Tibial artery (tissue), 4 donors: ENCODE data around the gene RAB40C.

Experiments used
- DNase-seq, 2 donors: peaks; one replicate each; pipeline ENCODE4 v3.0.0-alpha.2; 2019
- H3K27ac ChIP-seq, 2 donors: fragments of 200-600 bp; sonication (generic) in 1 of 2; 1 replicate in 1 of 2; 2 replicates in 1 of 2; pipeline ENCODE4 v1.5.1; 2018 to 2019; ENCODE audit warnings: mild to moderate bottlenecking in 1 of 2
- H3K27me3 ChIP-seq, 2 donors: fragments of 200-600 bp; sonication (generic) in 1 of 2; one replicate each; pipeline versions ENCODE4 v1.5.1 to v1.6.0; 2016 to 2019
- H3K36me3 ChIP-seq, 3 donors: fragments of 200-600 bp; sonication (generic) in 2 of 3; one replicate each; pipeline ENCODE4 v1.5.1; 2016 to 2019; ENCODE audit warnings: mild to moderate bottlenecking in 2 of 3
- H3K4me1 ChIP-seq, 4 donors: fragments of 200-600 bp; sonication (generic) in 2 of 4; 1 replicate in 3 of 4; 2 replicates in 1 of 4; pipeline ENCODE4 v1.5.1; 2016 to 2019
- H3K4me3 ChIP-seq, 2 donors: fragments of 200-600 bp; sonication (generic) in 1 of 2; 1 replicate in 1 of 2; 2 replicates in 1 of 2; pipeline ENCODE4 v1.5.1; 2018 to 2019; ENCODE audit warnings: mild to moderate bottlenecking in 2 of 2
- H3K9me3 ChIP-seq, 3 donors: fragments of 200-600 bp; sonication (generic) in 1 of 3; one replicate each; pipeline ENCODE4 v1.5.1; 2016 to 2019
- intact Hi-C: fragments of 100-400 bp; cut with DNase I; formaldehyde crosslinking; loops from one replicate; pipeline ENCODE4 v1.15.0; 2023; ENCODE audit warnings: low total_unique reads
- TF ChIP-seq, protein P1 (sequence below), 2 experiments: fragments of 200-600 bp in 1 of 2; fragments of 450-650 bp in 1 of 2; IDR thresholded peaks; one replicate each; pipeline ENCODE4 v1.5.1; 2017 to 2019; ENCODE audit warnings: antibody characterized with exemption in 2 of 2, mild to moderate bottlenecking in 1 of 2, moderate library complexity in 1 of 2

The RAB40C gene

DNA sequence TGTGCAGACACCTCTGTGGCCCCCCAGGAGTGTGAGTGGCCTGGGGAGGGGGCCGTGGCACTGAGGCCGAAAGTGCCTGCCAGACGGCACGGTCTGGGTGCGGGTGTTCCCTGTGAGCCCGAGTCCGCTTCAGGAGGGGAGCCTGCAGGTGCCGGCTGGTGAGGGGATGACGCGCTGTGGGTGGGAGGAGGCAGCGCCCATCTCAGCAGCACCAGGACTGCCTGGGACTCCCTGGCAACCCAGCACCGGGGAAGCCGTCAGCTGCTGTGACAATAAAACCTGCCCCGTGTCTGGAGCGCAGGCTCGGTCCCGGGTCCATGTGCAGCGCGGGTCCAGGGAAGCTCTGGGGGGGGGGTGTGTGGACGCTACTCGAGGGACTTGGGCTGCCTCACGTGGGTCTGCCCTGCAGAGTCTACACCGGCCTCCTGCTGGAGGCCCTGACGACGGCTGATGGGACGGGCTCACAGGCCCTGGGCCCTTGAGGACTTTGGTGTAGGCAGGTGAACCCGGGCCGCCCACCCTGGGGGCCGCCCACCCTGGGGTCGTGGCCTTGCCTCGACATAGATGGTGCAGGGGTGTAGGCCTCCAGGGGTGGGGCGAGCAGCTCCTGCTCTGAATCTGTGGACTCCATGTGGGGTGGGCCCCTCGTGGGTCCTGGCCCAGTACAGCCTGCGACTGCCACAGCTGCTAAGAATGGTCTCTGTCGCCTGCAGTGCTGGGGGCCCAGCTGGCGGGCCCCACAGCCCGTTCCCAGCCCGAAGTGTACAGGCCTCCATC lies 5.9 kb upstream of the RAB40C start:
- TF ChIP-seq, protein P1, sequence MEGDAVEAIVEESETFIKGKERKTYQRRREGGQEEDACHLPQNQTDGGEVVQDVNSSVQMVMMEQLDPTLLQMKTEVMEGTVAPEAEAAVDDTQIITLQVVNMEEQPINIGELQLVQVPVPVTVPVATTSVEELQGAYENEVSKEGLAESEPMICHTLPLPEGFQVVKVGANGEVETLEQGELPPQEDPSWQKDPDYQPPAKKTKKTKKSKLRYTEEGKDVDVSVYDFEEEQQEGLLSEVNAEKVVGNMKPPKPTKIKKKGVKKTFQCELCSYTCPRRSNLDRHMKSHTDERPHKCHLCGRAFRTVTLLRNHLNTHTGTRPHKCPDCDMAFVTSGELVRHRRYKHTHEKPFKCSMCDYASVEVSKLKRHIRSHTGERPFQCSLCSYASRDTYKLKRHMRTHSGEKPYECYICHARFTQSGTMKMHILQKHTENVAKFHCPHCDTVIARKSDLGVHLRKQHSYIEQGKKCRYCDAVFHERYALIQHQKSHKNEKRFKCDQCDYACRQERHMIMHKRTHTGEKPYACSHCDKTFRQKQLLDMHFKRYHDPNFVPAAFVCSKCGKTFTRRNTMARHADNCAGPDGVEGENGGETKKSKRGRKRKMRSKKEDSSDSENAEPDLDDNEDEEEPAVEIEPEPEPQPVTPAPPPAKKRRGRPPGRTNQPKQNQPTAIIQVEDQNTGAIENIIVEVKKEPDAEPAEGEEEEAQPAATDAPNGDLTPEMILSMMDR (IDR thresholded peaks at IDR 0.05) = no peak
- peaks cover 0 to 32% (median 15%) of the 10 kb centered on the region in 4 donors for H3K4me1 ChIP-seq
- intact Hi-C loops = loop anchor here (10.0 kb wide), 1 partner anchor 51 kb away; the partner anchor contains the start of genes METTL26 and WFIKKN1
- H3K27ac ChIP-seq = no peak overlapping the region
- no peaks in the 10 kb centered on the region for H3K9me3 ChIP-seq
- no peak for DNase-seq
- peaks cover 0 to 5% of the 10 kb centered on the region in 2 donors for H3K27me3 ChIP-seq
- H3K36me3 ChIP-seq = peaks cover 0 to 29% (median 5%) of the 10 kb centered on the region in 3 donors
- no peak overlapping the region for H3K4me3 ChIP-seq

DNA sequence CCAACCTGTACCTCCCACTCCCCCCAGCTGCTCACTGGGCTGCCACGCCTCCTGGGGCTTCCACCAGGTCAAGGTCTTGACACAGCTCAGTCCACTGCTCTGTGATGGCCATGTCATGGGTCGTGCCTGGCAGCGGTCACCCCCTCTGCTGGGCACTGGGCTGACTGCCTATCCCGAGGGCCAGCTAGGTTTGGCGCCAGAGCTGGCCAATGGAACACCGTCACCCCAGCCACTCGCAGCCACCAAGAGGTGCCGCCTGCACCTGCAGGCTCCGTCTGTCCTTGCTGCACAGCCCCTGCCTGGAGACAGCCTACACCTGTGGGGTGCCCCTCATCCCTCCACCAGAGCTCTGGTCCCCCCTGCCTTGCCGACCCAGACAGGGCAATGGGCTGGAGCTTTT lies 4.5 kb upstream of the RAB40C start:
- peaks cover 0 to 22% (median 5%) of the 10 kb centered on the region in 3 donors for H3K36me3 ChIP-seq
- no peak overlapping the region for H3K27ac ChIP-seq
- DNase-seq = no peak
- H3K9me3 ChIP-seq = no peaks in the 10 kb centered on the region
- peaks cover 0 to 32% (median 15%) of the 10 kb centered on the region in 4 donors for H3K4me1 ChIP-seq
- TF ChIP-seq, protein P1 (IDR thresholded peaks at IDR 0.05) = no peak
- intact Hi-C loops = loop anchor here (10.0 kb wide), 1 partner anchor 49 kb away; the partner anchor contains the start of genes METTL26 and WFIKKN1
- peaks cover 0 to 5% of the 10 kb centered on the region in 2 donors for H3K27me3 ChIP-seq
- H3K4me3 ChIP-seq = no peak overlapping the region

DNA sequence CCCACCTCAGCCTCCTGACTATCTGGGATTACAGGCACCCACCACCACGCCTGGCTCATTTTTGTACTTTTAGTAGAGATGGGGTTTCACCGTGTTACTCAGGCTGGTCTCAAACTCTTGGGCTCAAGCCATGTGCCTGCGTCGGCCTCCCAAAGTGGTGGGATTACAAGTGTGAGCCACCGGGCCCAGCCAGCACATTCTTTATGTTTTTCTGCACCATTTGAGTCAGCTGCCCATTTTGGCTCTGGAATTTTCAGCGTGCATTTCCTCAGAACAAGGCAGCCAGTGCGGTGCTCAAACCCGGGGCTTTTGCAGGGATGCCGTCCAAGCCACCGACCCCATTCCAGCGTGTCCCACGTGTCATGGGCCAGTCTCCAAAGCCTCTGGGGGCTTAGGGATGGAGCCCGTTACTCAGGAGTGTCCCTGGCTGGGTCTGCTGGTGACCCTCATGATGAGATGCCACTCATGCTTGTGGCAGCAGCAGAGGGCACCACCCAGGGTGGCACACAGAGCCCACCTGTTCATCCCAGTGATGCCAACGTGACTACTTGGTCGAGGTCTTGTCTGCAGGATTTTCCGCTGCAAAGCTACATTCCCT lies 3.7 kb upstream of the RAB40C start:
- peaks cover 0 to 14% (median 0%) of the 10 kb centered on the region in 3 donors for H3K36me3 ChIP-seq
- peaks cover 0 to 40% (median 22%) of the 10 kb centered on the region in 4 donors for H3K4me1 ChIP-seq
- no peaks in the 10 kb centered on the region for H3K9me3 ChIP-seq
- H3K4me3 ChIP-seq = no peak overlapping the region
- no peak overlapping the region for H3K27ac ChIP-seq
- peaks cover 0 to 5% of the 10 kb centered on the region in 2 donors for H3K27me3 ChIP-seq
- intact Hi-C loops = loop anchor here (10.0 kb wide), 1 partner anchor 49 kb away; the partner anchor contains the start of genes METTL26 and WFIKKN1
- DNase-seq = no peak
- TF ChIP-seq, protein P1 (IDR thresholded peaks at IDR 0.05) = no peak

DNA sequence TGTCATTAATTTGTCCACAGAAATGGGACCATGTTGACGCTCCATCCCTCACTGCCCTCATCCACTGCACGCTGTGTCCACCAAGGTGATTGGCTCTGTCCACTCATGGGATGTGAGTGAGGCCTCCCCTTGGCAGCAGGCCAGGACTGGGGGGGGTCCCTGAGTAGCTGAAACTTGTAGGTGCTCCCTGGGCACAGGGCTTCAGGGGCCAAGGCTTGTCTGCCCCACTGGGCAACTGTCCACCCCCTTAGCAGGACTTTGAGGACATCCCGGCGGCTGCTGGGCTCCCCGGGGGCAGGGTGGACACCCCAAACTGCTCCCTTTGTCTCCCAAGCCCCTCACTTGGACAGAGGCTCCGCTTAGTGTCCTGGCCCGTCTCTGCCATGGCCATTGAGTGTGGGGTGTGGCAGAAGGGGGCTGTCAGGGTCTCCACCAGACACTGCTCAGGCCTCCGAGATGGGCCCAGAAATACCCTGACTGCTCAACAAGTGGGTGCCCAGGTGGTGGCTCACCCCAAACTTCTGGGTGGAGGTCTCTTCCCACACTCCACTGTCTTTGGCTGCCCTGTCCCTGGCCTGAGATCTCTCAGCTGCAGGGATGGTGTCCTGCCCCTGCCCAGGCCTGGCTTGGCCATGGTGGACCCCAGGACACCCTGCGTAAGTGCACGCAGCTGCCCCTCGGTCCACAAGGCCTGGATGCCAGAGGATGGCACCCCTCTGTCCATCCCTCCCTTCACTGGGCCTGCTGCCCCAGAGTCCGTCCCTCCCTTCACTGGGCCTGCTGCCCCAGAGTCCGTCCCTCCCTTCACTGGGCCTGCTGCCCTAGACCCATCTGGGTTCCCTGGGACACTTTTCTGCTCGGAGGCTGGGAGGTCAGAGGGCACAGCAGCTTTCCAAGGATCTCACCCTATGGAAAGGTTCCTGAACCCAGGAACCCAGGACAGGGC lies 2.9 kb upstream of the RAB40C start:
- H3K4me1 ChIP-seq = peaks cover 0 to 48% (median 28%) of the 10 kb centered on the region in 4 donors
- no peak for DNase-seq
- H3K36me3 ChIP-seq = peaks cover 0 to 13% (median 0%) of the 10 kb centered on the region in 3 donors
- TF ChIP-seq, protein P1 (IDR thresholded peaks at IDR 0.05) = no peak
- H3K4me3 ChIP-seq = no peak overlapping the region
- intact Hi-C loops = loop anchor here (10.0 kb wide), 1 partner anchor 48 kb away; the partner anchor contains the start of genes METTL26 and WFIKKN1
- H3K27ac ChIP-seq = peak overlapping the region in 1 of 2 donors; percentile 87
- no peaks in the 10 kb centered on the region for H3K9me3 ChIP-seq
- H3K27me3 ChIP-seq = peaks cover 0 to 5% of the 10 kb centered on the region in 2 donors

DNA sequence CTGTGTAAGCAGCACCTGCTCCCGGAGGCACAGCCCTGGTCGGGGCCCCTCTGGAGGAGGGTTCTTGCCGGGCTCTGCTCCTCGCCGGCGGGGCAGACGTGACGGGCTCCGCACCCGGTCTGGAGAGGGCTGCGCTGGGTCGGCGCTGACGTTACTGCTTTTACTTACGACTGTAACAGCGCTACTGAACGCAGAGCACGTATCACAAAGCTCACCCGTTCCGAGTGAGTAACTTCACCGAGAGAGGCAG lies 1.3 kb upstream of the RAB40C start:
- peaks cover 0 to 9% (median 0%) of the 10 kb centered on the region in 3 donors for H3K36me3 ChIP-seq
- TF ChIP-seq, protein P1 (IDR thresholded peaks at IDR 0.05) = no peak
- peak in 1 of 2 donors; percentile 79 for DNase-seq
- H3K4me3 ChIP-seq = peak overlapping the region; percentile 73 to 82
- peaks cover 0 to 63% (median 39%) of the 10 kb centered on the region in 4 donors for H3K4me1 ChIP-seq
- H3K27ac ChIP-seq = peak overlapping the region; percentile 87 to 96
- intact Hi-C loops = loop anchor here (10.0 kb wide), 1 partner anchor 46 kb away; the partner anchor contains the start of genes METTL26 and WFIKKN1
- H3K9me3 ChIP-seq = no peaks in the 10 kb centered on the region
- H3K27me3 ChIP-seq = peaks cover 0 to 5% of the 10 kb centered on the region in 2 donors
